Femur (tissue), 1 donor: Measurements from ENCODE around the gene USP49.
A peak's percentile ranks its signal among the peaks of the same experiment; 100 is the strongest.

Source experiments
- DNase-seq: peaks from one replicate; pipeline ENCODE4 v3.0.0-alpha.2; 2017

Gene USP49

GRCh38 chr6:41927253-41927652 is 32.1 kb upstream of the USP49 start:
- no peak for DNase-seq

- no peak for DNase-seq
Observed at GRCh38 chr6:41922154-41922553, 27.0 kb upstream of the USP49 start.

DNA sequence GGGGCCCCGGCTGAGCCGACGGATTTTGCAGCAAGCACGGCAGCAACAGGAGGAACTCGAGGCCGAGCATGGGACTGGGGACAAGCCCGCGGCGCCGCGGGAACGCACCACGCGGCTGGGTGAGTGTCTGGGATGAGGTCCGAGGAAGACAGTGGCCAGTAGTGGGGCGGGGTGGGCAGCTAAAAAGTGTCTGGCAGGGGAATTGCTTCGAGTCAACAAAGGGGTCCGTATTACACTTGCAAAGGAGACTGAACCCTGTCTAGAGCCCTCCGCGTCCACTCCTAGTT is 26.5 kb upstream of the USP49 start:
- DNase-seq, result no peak

DNA sequence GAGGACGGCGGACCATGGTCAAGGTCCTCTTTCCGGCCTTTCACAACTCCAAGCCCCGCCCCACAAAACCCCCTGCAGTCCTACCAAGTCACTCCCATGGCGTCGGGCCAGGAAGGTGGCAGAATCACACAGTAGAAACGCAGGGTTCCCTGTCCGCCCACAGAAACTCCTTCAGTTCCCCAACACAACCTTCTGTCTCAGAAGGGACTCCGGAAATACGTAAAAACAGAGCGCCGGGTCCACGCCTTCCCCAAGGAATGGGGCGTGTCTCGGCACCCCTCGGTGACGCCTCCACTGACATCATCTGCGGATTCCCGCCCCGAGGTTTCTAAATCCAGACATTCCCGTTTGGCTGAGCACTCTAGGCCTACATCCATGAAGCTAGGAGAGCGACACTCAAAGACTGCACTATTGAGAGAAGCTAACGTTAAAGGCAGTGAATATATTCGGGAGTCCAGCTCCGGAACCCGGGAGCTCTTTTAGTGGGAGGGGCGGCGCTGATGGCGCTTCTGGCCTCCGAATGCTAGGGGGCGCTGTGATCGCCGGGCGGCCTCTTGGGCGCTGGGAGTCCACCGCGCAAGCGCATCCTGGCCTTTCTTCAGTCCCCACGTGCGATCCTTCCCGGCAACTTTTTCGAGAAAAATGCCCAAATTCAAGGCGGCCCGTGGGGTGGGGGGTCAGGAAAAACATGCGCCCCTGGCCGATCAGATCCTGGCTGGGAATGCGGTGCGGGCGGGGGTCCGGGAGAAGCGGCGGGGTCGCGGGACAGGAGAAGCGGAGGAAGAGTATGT is 25.9 kb upstream of the USP49 start, which contains the start of the genes BYSL and MED20:
BYSL (plus strand) TSS at position 579 of the 791 bp plus-strand sequence; CDS start at position 643, 64 bp downstream.
MED20 (minus strand) TSS at position 219 of the 791 bp plus-strand sequence; CDS start at position 98, 121 bp downstream.
- DNase-seq, result peak; percentile 97

- DNase-seq, result no peak
Observed at GRCh38 chr6:41917528-41917927, 22.4 kb upstream of the USP49 start.

- DNase-seq, result no peak
Observed at GRCh38 chr6:41914869-41915530, 19.8 kb upstream of the USP49 start.

DNA sequence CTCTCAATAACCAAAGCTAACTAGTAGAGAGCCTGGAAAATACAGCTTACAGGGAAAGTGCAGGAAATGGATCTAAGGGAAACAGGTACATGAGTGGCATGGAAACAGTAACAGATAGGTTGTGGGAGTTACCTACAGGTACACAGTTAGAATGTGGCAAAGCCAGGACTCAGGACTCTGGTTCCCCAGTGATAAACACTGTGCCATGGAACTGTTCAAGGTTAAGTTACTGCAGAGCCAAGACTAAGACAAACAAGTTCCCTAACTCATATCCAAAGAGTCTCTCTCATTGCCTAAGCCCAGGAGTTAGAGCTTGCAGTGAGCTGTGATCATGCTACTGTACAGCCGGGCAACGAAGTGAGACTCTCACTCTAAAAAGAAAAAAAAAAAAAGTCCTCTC is 19.2 kb upstream of the USP49 start:
- DNase-seq, result no peak

DNA sequence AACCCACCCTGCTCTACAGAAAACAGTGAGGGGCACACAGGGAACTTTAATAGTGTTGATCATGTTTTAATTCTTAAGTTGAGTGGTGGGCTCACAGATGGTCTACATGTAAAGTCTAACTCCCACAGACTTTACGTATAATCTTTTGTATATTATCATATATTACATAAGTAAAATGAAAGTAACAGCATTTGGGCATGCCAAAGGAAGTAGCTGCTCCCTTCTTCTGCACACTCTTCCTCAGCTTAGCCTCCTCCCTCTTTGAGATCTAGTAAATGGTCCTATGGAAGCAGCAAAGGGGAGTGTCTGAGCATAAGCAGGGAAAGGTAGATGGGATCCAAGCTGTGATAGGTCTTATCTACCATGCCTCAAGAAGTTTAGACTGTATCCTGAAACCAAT is 14.6 kb upstream of the USP49 start:
- DNase-seq, result no peak

- no peak for DNase-seq
Observed at GRCh38 chr6:41901882-41902519, 6.8 kb upstream of the USP49 start.

GRCh38 chr6:41900861-41901260 is 5.7 kb upstream of the USP49 start:
- DNase-seq, result no peak

DNA sequence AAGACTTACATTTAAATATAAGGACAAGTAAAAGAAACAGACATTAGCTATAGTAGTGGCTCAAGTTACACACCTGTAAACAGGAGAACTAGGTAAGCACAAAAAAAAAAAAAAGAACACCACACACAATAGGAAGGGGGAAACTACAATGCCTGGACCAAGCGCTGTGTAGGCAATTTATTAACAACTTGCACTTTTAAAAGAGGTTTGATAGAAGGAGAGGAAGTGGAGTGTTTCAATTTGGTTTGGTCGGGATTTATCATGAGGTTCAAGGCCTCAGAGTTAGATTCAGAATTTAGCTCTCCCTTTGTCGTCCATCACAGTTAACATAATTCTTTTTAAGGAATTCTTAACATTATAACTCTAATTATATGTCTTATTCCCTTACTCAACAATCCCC is 1.1 kb upstream of the USP49 start:
- no peak for DNase-seq

DNA sequence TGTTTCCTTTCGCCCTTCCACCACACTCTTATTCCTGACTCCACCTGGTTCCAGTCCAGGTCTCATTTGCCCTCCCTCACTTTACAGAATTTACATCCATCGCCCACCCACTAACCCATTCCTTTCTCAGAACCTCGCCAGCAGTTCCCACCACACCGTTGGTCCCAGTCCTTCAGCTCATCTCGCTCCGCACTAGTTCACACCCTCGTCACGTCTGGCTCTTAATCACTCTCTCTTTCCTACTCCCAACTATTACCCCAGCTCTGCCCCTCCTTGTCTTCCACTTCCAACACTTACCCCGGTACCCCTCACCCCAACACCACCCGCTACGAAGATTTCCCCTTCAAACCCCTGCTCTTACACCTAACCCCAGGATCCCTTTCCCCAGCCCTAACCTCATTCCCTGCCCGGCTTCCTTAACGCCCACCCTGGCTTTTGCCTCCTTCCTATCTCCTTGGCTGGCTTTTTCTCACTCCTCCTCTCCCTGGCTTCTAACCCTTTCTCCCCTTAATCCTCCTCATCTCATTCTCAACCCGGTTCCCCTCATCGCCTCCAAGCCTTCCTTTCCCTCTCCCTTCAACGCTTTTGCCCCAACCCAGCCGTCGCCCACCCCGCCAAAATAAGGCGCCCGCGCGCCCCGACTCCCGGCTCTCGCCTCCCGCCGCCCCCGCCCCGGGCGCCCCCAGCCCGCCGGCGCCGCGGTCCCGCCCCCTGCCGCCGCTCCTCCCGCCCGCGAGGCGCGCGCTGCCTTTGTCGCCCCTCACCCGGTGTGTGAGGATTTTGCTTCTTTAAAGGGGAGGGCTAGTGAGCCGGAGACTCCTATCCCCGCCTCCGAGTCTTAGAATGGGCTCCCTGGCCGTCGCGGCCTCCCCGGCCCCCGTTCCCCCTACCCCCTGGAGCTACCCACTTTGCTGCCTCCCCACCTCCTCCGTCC is 542 bp downstream of the USP49 start:
- DNase-seq, result peak; percentile 20

GRCh38 chr6:41892921-41893564 is 2.1 kb downstream of the USP49 start:
- no peak for DNase-seq

DNA sequence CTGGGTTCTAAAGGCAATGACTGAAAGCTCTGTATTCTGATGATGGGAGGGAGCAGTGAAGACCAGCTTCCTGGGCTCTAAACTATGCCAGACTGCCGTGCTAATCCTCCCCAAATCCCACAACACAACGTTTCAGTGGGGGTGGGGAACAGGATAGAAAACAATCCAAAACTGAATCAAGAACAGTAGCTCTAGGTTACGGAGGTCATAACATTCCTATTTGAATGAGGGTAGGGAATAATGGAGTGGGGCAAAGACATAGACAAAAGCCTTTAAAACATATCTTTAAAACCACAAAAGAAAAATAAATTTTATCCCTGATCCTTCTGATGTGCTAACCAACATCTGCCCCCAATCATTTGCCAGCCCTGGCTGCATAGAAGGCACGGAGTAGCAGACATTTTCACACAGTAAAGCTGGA is 7.8 kb downstream of the USP49 start:
- no peak for DNase-seq

GRCh38 chr6:41885930-41886329 is 9.2 kb downstream of the USP49 start:
- DNase-seq, result no peak

GRCh38 chr6:41884957-41885356 is 10.2 kb downstream of the USP49 start:
- no peak for DNase-seq

GRCh38 chr6:41881506-41881905 is 13.7 kb downstream of the USP49 start:
- DNase-seq, result no peak

DNA sequence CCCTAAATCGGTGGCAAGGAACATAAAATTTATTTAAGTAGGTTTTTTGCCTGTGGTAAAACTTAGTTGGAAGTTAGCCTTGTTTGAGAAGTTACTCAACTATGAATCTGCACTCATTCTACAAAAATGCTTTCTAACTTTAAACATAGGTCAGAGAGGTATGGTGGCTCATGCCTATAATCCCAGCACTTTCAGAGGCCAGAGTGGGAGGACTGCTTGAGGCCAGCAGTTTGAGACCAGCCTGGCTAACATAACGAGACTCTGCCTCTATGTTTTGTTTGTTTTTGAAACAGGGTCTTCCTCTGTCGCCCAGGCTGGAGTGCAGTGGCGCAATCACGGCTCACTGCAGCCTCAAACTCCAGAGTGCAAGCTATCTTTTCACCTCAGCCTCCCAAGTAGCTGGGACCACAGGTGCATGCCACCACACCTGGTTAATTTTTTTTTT is 16.2 kb downstream of the USP49 start:
- DNase-seq, result no peak

GRCh38 chr6:41878246-41878645 is 16.9 kb downstream of the USP49 start:
- DNase-seq, result no peak

- no peak for DNase-seq
Observed at GRCh38 chr6:41877051-41877680, 18.0 kb downstream of the USP49 start.

DNA sequence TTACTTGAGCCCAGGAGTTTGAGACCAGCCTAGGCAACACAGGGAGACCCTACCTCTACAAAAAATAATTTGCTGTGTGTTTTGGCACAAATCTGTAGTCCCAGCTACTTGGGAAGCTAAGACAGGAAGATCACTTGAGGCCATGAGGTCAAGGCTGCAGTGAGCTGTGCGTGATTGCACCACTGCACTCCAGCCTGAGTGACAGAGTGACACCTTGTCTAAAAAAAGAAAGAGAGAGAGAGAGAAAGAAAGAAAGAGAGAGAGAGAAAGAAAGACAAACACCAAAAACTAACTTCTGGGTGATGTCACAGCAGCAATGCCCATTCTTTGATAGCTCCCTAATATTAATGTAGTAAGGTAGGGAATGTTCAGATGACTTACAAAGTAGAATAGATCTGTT is 20.4 kb downstream of the USP49 start:
- DNase-seq, result no peak

DNA sequence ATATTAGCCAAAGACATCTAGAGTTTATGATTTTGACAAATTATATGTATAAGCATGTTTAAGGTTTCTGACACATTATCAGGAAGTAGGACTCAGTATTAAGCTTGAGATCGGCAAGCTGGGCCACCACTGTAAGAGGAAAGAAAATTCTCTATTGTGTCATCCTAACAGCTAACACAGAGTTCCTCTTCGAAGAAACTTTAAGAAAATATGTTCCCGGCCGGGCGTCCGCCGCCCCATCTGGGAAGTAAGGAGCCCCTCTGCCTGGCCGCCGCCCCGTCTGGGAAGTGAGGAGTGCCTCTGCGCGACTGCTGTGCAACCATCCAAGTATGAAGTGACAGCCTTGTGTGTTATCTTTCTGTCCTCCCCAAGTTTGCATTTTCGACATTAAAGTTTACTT is 23.0 kb downstream of the USP49 start:
- DNase-seq, result no peak
